Choroid plexus epithelial cell (primary cell): ENCODE measurements around the gene ACAA1.

Experiments
- DNase-seq: peaks from one replicate; pipeline ENCODE4 v3.0.0-alpha.2; 2010; ENCODE audit warnings: low read depth
- H3K4me3 ChIP-seq: 2 replicates; pipeline ENCODE4 v1.5.1; 2011; ENCODE audit warnings: low read depth, mild to moderate bottlenecking, control low read depth, low read length, moderate library complexity
- CTCF ChIP-seq: conservative IDR thresholded peaks from 2 replicates; pipeline ENCODE4 v1.5.1; 2011; ENCODE audit warnings: low read depth, mild to moderate bottlenecking, control low read depth, inconsistent platforms, low read length, moderate library complexity

The ACAA1 gene, protein sequence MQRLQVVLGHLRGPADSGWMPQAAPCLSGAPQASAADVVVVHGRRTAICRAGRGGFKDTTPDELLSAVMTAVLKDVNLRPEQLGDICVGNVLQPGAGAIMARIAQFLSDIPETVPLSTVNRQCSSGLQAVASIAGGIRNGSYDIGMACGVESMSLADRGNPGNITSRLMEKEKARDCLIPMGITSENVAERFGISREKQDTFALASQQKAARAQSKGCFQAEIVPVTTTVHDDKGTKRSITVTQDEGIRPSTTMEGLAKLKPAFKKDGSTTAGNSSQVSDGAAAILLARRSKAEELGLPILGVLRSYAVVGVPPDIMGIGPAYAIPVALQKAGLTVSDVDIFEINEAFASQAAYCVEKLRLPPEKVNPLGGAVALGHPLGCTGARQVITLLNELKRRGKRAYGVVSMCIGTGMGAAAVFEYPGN

DNA sequence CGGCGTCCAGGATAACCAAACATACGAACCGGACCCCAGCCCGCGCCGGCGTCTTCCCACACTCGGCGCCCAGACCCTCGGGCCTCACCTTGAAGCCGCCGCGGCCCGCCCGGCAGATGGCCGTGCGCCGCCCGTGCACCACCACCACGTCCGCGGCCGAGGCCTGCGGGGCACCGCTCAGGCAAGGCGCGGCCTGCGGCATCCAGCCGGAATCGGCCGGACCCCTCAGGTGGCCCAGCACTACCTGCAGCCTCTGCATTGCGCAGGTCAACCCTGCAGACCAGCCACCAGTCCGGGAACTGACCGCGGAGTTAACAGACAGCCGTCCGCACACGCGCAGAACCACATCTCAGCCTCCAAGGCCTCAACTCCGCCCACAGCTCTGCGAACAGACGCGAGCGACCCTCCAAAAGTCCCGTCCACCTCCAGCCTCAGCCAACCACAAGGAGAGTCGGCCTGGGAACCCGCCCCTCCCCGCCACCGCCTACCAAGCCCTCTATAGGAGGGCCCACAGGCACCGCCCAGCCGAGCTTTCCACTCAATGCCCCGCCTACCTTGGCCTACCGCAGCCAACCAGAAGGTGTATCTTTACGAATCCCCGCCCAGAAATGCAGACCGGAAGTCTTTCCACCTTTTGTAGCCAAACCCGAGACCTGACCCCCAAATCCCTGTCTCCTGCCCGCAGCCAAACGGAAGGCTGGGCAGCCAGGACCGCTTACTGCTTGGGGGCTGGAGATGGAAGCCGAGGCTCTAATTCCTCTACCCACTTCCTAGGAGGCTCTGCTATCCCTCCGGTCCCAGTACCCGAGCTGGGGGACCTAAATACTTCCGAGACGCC lies at the start of gene ACAA1:
ACAA1 (minus strand) TSS at position 351 of the 838 bp plus-strand sequence; CDS start at position 259, 92 bp downstream.
- peak; percentile 99 for DNase-seq
- H3K4me3 ChIP-seq, result peak within 1 kb of the TSS; percentile 92
- no peak for TF ChIP-seq CTCF

GRCh38 chr3:38177181-38177580 lies 40.3 kb upstream of the ACAA1 start:
- DNase-seq, result no peak
- no peak overlapping the region for H3K4me3 ChIP-seq
- TF ChIP-seq CTCF, result no peak

DNA sequence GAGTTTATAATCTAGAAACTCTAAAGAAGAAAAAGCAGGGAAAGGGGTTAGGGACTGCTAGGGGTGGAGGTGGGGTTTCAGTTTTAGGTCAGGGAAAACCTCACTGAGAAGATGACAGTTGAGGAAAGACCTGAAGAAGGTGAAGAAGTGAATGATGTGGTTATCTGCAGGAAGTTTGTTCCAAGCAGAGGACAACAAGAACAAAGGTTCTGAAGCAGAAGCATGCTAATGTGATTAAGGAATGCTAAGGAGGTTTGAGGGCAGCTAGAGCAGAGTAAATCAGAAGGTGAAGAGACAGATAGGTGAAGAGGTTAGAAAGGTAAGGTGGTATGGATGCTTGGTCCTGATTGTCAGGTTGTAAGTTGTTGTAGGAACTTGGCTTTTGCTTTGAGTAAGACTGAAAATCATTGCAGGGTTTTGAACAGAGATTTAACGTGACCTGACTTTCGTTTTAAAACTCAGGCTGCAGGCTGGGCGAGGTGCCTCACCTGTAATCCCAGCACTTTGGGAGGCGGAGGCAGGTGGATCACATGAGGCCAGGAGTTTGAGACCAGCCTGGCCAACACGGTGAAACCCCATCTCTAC lies 37.0 kb upstream of the ACAA1 start:
- H3K4me3 ChIP-seq, result no peak overlapping the region
- no peak for TF ChIP-seq CTCF
- no peak for DNase-seq

GRCh38 chr3:38171622-38172021 lies 34.7 kb upstream of the ACAA1 start:
- TF ChIP-seq CTCF, result no peak
- H3K4me3 ChIP-seq, result no peak overlapping the region
- DNase-seq, result no peak

- no peak for TF ChIP-seq CTCF
- no peak overlapping the region for H3K4me3 ChIP-seq
- DNase-seq, result no peak
Measured at GRCh38 chr3:38170722-38171121, 33.8 kb upstream of the ACAA1 start.

GRCh38 chr3:38169027-38169317 lies 32.0 kb upstream of the ACAA1 start:
- no peak for DNase-seq
- H3K4me3 ChIP-seq, result no peak overlapping the region
- no peak for TF ChIP-seq CTCF
